HepG2 (cell line): ENCODE data around the gene CCDC106. TPM values are rescaled to one million over a fixed set of nuclear protein-coding genes. Genes with fewer than 3 reads are reported as not detected.

Source experiments
- ATAC-seq: fragments of 200-7000 bp; cut with Tn5 transposase; 3 replicates; pipeline ENCODE4 v1.9.1; 2020; ENCODE audit warnings: mild to moderate bottlenecking, moderate library complexity
- BruUV-seq: library from RNA; stranded (reverse); fragments of 400-500 nt; replicated peaks from 2 replicates; lab custom pipeline; 2021; lab: Mats Ljungman, UMichigan
- CTCF ChIA-PET: fragments of 300-600 bp; formaldehyde crosslinking; extraction: SDS; loops from one replicate; lab custom pipeline; 2021; ENCODE audit warnings: low total read pairs, inconsistent platforms, low intra/inter-chr PET ratio; lab: Yijun Ruan, JAX
- POLR2A ChIA-PET: fragments of 350-600 bp; sonication (Branson Sonifier 250); formaldehyde crosslinking; loops from one replicate; lab custom pipeline; 2020; ENCODE audit warnings: antibody characterized with exemption, inconsistent platforms; lab: Yijun Ruan, JAX
- DNase-seq: peaks from one replicate; pipeline ENCODE4 v3.0.0-alpha.2; 2015; ENCODE audit warnings: low spot score
- FAIRE-seq: peaks from 3 replicates; lab custom pipeline; 2011; peaks lifted over from hg19 to GRCh38; lab: Jason Lieb, UNC
- H2AFZ ChIP-seq: one replicate; pipeline ENCODE4 v1.6.1; 2011; ENCODE audit warnings: low read length, inconsistent platforms
- H3K27ac ChIP-seq: fragments of 300-600 bp; 3 replicates; pipeline ENCODE4 v1.8.0; 2011; ENCODE audit warnings: mixed run types, mild to moderate bottlenecking, mixed read lengths, low read length, inconsistent platforms; ENCODE audit not compliant: insufficient read depth; ENCODE audit errors: extremely low read length
- H3K27me3 ChIP-seq, 2 experiments: fragments of 200-600 bp in 1 of 2; 2 replicates in 1 of 2; 3 replicates in 1 of 2; pipeline versions ENCODE4 v1.6.0 to v1.8.0; 2011; ENCODE audit warnings: low read length in 2 of 2, mild to moderate bottlenecking in 2 of 2, moderate library complexity in 2 of 2, inconsistent platforms in 1 of 2; ENCODE audit not compliant: insufficient read depth in 2 of 2, control insufficient read depth in 1 of 2
- H3K36me3 ChIP-seq, 2 experiments: fragments of 200-600 bp in 1 of 2; replicated peaks in 1 of 2; 2 replicates in 1 of 2; 3 replicates in 1 of 2; pipeline versions ENCODE4 v1.5.1 to v1.8.0; 2011; ENCODE audit warnings: low read length in 2 of 2, inconsistent platforms in 1 of 2; ENCODE audit not compliant: insufficient read depth in 2 of 2, control insufficient read depth in 1 of 2
- H3K4me1 ChIP-seq: 2 replicates; pipeline ENCODE4 v1.5.1; 2012; ENCODE audit warnings: low read length, inconsistent platforms; ENCODE audit not compliant: insufficient read depth
- H3K4me2 ChIP-seq: 2 replicates; pipeline ENCODE4 v1.6.0; 2011; ENCODE audit warnings: low read depth, low read length, inconsistent platforms
- H3K4me3 ChIP-seq, 3 experiments: fragments of 200-600 bp in 1 of 3; sonication (generic), shearing (Covaris generic) in 1 of 3; replicated peaks in 1 of 3; 2 replicates each; pipeline ENCODE4 v1.5.1; 2011 to 2016; ENCODE audit warnings: low read length in 3 of 3, inconsistent platforms in 2 of 3, low read depth in 2 of 3, mild to moderate bottlenecking in 2 of 3, control low read depth in 1 of 3, mixed read lengths in 1 of 3; ENCODE audit not compliant: insufficient read depth in 1 of 3
- H3K79me2 ChIP-seq: one replicate; pipeline ENCODE4 v1.6.1; 2011; ENCODE audit warnings: low read length, inconsistent platforms; ENCODE audit not compliant: insufficient read depth
- H3K9ac ChIP-seq: 2 replicates; pipeline ENCODE4 v1.6.0; 2011; ENCODE audit warnings: mild to moderate bottlenecking, low read depth, low read length, inconsistent platforms; ENCODE audit not compliant: insufficient read depth
- H3K9me3 ChIP-seq: 2 replicates; pipeline ENCODE4 v1.5.1; 2012; ENCODE audit warnings: mild to moderate bottlenecking, low read length
- H4K20me1 ChIP-seq: 2 replicates; pipeline ENCODE4 v1.6.0; 2011; ENCODE audit warnings: inconsistent platforms, mild to moderate bottlenecking, low read length, moderate library complexity; ENCODE audit not compliant: insufficient read depth
- MAFG ChIP-seq: sonication (generic); formaldehyde crosslinking; IDR thresholded peaks from 2 replicates; pipeline ENCODE4 v1.5.1; 2020; ENCODE audit warnings: mild to moderate bottlenecking, missing genetic modification reagents
- SNRNP70 ChIP-seq: fragments of 200-400 bp; formaldehyde crosslinking; IDR thresholded peaks from 2 replicates; pipeline ENCODE4 v1.6.1; 2017; ENCODE audit warnings: mild to moderate bottlenecking, low read depth, low read length, moderate library complexity
- SRF ChIP-seq: IDR thresholded peaks from 2 replicates; pipeline ENCODE4 v1.6.1; 2011; ENCODE audit warnings: mild to moderate bottlenecking, low read depth, low read length, moderate library complexity
- TRAFD1 ChIP-seq: sonication (generic); formaldehyde crosslinking; IDR thresholded peaks from 2 replicates; pipeline ENCODE4 v1.5.1; 2020; ENCODE audit warnings: missing genetic modification reagents, mild to moderate bottlenecking, borderline replicate concordance
- ZNF232 ChIP-seq: sonication (generic); formaldehyde crosslinking; IDR thresholded peaks from 2 replicates; pipeline ENCODE4 v1.4.0; 2020; ENCODE audit warnings: missing genetic modification reagents, borderline replicate concordance
- ZNF30 ChIP-seq: sonication (generic); formaldehyde crosslinking; IDR thresholded peaks from 2 replicates; pipeline ENCODE4 v1.5.0; 2020; ENCODE audit warnings: mild to moderate bottlenecking, missing genetic modification reagents
- ZNF768 ChIP-seq: sonication (generic); formaldehyde crosslinking; IDR thresholded peaks from 2 replicates; pipeline ENCODE4 v1.4.0; 2020; ENCODE audit warnings: missing genetic modification reagents
- WGBS: methylation state at CpG from one replicate; pipeline ENCODE4 v1.1.6; 2017; ENCODE audit warnings: low lambda C conversion rate; 5-methylcytosine and 5-hydroxymethylcytosine counted together
- in situ Hi-C: cut with HindIII; loops from 2 replicates; pipeline ENCODE4 v1.10.0; 2017; ENCODE audit warnings: low pct_unique_long_range_greater_than_20kb; ENCODE audit not compliant: extremely low pct_ligation_motif_present
- intact Hi-C: fragments of 100-400 bp; cut with micrococcal nuclease; formaldehyde crosslinking; loops from one replicate; pipeline ENCODE4 v1.10.0; 2022; ENCODE audit not compliant: unreplicated experiment
- polyA plus RNA-seq, 8 experiments: library from polyadenylated mRNA; depleted of rRNA in 3 of 8; stranded (reverse) in 7 of 8; unstranded in 1 of 8; fragments of >200 nt; fragmentation: Illumina TruSeq in 4 of 8; extraction: Trizol in 4 of 8; gene quantifications; 2 replicates each; pipeline versions ENCODE4 v1.2.1 to v1.2.3, GENCODE V29; 2011 to 2016; ENCODE audit warnings: low read depth in 4 of 8, missing spikeins in 1 of 8, mixed read lengths in 1 of 8; ENCODE audit not compliant: insufficient read depth in 1 of 8
- total RNA-seq, 5 experiments: library from RNA; depleted of rRNA; stranded (reverse); fragments of >200 nt; fragmentation: Illumina TruSeq; extraction: Trizol; gene quantifications; 2 replicates each; pipeline ENCODE4 v1.2.3, GENCODE V29; 2016; ENCODE audit warnings: low read depth in 1 of 5
- TF ChIP-seq, protein P1 (sequence below): conservative IDR thresholded peaks from 2 replicates; pipeline ENCODE4 v1.6.1; 2018; ENCODE audit warnings: missing genetic modification reagents

Gene CCDC106
- total and polyA plus RNA-seq, 2 of the 13 experiments (the other 11 are each of a cell fraction or from before 2014, with no cell fraction given), result 4.7 to 8.8 TPM

GRCh38 chr19:55667006-55667381, 19.0 kb downstream of the CCDC106 start:
- no peak for ATAC-seq
- ChIA-PET POLR2A (no interaction called here), CTCF (no interaction called here)
- Histone ChIP-seq H3K9ac (no peak overlapping the region), H3K79me2 (peaks cover 52% of the 10 kb centered on the region), H3K4me2 (no peak overlapping the region), H3K4me3 (no peak overlapping the region), H2AFZ (no peak overlapping the region), H4K20me1 (peaks cover 55% of the 10 kb centered on the region), H3K27ac (no peak overlapping the region), H3K4me1 (peaks cover 18% of the 10 kb centered on the region), H3K27me3 (no peaks in the 10 kb centered on the region), H3K36me3 (peaks cover 58 to 77% of the 10 kb centered on the region in 2 experiments), H3K9me3 (no peaks in the 10 kb centered on the region)
- intact Hi-C loops, result no loop called here
- FAIRE-seq, result no peak
- 93% methylated on average over 4 of the region's 4 CpGs for WGBS
- no TSS peak for BruUV-seq
- no peak for DNase-seq
- TF ChIP-seq MAFG (CRISPR knock-in tag) (no peak), SRF (no peak), ZNF30 (CRISPR knock-in tag) (no peak), SNRNP70 (no peak), ZNF232 (CRISPR knock-in tag) (no peak)
- TF ChIP-seq, protein P1, sequence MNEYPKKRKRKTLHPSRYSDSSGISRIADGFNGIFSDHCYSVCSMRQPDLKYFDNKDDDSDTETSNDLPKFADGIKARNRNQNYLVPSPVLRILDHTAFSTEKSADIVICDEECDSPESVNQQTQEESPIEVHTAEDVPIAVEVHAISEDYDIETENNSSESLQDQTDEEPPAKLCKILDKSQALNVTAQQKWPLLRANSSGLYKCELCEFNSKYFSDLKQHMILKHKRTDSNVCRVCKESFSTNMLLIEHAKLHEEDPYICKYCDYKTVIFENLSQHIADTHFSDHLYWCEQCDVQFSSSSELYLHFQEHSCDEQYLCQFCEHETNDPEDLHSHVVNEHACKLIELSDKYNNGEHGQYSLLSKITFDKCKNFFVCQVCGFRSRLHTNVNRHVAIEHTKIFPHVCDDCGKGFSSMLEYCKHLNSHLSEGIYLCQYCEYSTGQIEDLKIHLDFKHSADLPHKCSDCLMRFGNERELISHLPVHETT (CRISPR knock-in tag), result no peak
- in situ Hi-C loops, result no loop called here

DNA sequence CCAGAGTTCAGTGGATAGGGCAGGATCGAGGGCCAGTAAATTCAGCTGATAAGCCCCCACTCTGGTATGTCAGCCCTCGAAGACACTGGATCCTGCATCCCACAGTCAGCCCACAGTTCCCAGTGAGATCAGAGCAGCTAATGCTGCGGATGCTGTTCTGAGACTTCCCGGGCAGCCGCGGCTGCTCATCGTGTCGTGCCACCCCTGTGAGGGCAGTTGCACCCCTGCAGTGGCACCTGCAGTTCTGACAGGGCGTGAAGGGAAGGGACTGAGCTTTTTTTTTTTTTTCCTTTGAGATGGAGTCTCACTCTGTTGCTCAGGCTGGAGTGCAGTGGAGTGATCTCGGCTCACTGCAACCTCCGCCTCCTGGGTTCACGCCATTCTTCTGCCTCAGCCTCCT, 19.5 kb downstream of the CCDC106 start:
- 96% methylated on average over 10 of the region's 12 CpGs for WGBS
- Histone ChIP-seq H3K9ac (no peak overlapping the region), H3K4me3 (no peak overlapping the region), H3K4me1 (peaks cover 18% of the 10 kb centered on the region), H4K20me1 (peaks cover 55% of the 10 kb centered on the region), H3K4me2 (no peak overlapping the region), H3K36me3 (peaks cover 58 to 76% of the 10 kb centered on the region in 2 experiments), H3K79me2 (peaks cover 54% of the 10 kb centered on the region), H2AFZ (no peak overlapping the region), H3K9me3 (no peaks in the 10 kb centered on the region), H3K27ac (no peak overlapping the region), H3K27me3 (no peaks in the 10 kb centered on the region)
- intact Hi-C loops (no loop called here), in situ Hi-C loops (no loop called here)
- BruUV-seq, result no TSS peak
- no peak for ATAC-seq
- TF ChIP-seq ZNF768 (CRISPR knock-in tag), result peak; percentile 12; the same call in 1 of the 2 replicates
- TF ChIP-seq TRAFD1 (CRISPR knock-in tag), result no peak
- no peak for DNase-seq
- ChIA-PET CTCF (no interaction called here), POLR2A (no interaction called here)
- FAIRE-seq, result no peak
